Neural crest cell (in vitro differentiated cells): ENCODE data around the gene B4GALT7. TPM values are rescaled to one million over a fixed set of nuclear protein-coding genes. Genes with fewer than 3 reads are reported as not detected.

Experiments used
- DNase-seq: peaks from one replicate; pipeline ENCODE4 v3.0.0; 2021; ENCODE audit warnings: low read depth, mixed read lengths, low spot score
- H3K27ac Mint-ChIP-seq: one replicate; pipeline ENCODE4 v1.8.0; 2021; ENCODE audit warnings: mild to moderate bottlenecking, mixed read lengths; ENCODE audit not compliant: unreplicated experiment
- H3K27me3 Mint-ChIP-seq: 2 replicates; pipeline ENCODE4 v1.8.0; 2021; ENCODE audit warnings: low read depth, mild to moderate bottlenecking, mixed read lengths
- H3K36me3 Mint-ChIP-seq: 2 replicates; pipeline ENCODE4 v1.8.0; 2021; ENCODE audit warnings: low read depth, mild to moderate bottlenecking, mixed read lengths
- H3K4me1 Mint-ChIP-seq: 2 replicates; pipeline ENCODE4 v1.8.0; 2021; ENCODE audit warnings: mixed read lengths
- H3K4me3 Mint-ChIP-seq: one replicate; pipeline ENCODE4 v1.8.0; 2021; ENCODE audit warnings: mild to moderate bottlenecking, mixed read lengths
- H3K9me3 Mint-ChIP-seq: 2 replicates; pipeline ENCODE4 v1.8.0; 2021; ENCODE audit warnings: mixed read lengths
- total RNA-seq: library from RNA; stranded (reverse); gene quantifications from 2 replicates; pipeline ENCODE4 v1.2.1, GENCODE V29; 2021
- TF ChIP-seq, protein P1 (sequence below): fragments of 200-600 bp; sonication (generic); conservative IDR thresholded peaks from 2 replicates; pipeline ENCODE4 v1.5.0; 2021; ENCODE audit warnings: antibody characterized with exemption, mild to moderate bottlenecking

The B4GALT7 gene
- total RNA-seq, 1 donor from 2014 or later = 30.1 TPM

- TF ChIP-seq, protein P1, sequence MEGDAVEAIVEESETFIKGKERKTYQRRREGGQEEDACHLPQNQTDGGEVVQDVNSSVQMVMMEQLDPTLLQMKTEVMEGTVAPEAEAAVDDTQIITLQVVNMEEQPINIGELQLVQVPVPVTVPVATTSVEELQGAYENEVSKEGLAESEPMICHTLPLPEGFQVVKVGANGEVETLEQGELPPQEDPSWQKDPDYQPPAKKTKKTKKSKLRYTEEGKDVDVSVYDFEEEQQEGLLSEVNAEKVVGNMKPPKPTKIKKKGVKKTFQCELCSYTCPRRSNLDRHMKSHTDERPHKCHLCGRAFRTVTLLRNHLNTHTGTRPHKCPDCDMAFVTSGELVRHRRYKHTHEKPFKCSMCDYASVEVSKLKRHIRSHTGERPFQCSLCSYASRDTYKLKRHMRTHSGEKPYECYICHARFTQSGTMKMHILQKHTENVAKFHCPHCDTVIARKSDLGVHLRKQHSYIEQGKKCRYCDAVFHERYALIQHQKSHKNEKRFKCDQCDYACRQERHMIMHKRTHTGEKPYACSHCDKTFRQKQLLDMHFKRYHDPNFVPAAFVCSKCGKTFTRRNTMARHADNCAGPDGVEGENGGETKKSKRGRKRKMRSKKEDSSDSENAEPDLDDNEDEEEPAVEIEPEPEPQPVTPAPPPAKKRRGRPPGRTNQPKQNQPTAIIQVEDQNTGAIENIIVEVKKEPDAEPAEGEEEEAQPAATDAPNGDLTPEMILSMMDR = no peak
- DNase-seq = no peak
- peak overlapping the region; percentile 95 for H3K4me3 Mint-ChIP-seq
- peaks cover 37% of the 10 kb centered on the region for H3K27me3 Mint-ChIP-seq
- no peak overlapping the region for H3K27ac Mint-ChIP-seq
- H3K36me3 Mint-ChIP-seq = peaks cover 3% of the 10 kb centered on the region
- peaks cover 21% of the 10 kb centered on the region for H3K4me1 Mint-ChIP-seq
- H3K9me3 Mint-ChIP-seq = no peaks in the 10 kb centered on the region
These were observed 5.9 kb upstream of the B4GALT7 start for GRCh38 chr5:177594071-177594470.

DNA sequence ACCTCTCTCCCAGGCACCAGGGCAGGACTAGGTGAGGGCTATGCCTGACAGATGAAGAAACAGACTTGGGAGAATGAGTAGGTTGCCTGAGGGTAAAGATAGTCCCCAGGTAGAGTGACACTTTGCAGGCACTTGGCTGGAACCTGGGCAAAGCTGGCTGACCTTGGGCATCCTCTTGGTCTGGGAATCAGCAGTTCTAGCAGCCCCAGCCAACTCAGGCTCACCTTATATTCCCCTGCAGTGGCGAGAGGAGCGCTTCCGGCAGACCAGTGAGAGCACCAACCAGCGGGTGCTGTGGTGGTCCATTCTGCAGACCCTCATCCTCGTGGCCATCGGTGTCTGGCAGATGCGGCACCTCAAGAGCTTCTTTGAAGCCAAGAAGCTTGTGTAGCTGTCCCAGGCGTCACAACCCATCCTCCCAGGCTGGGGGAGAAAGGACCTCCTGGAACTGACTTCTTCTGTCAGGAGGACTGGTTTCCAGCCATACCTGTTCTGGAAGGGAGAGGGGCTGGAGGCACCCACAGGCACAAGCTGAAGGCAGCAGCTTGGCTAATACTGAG, 4.8 kb upstream of the B4GALT7 start:
- H3K36me3 Mint-ChIP-seq = peaks cover 3% of the 10 kb centered on the region
- peaks cover 23% of the 10 kb centered on the region for H3K4me1 Mint-ChIP-seq
- H3K27me3 Mint-ChIP-seq = peaks cover 30% of the 10 kb centered on the region
- H3K4me3 Mint-ChIP-seq = no peak overlapping the region
- H3K9me3 Mint-ChIP-seq = no peaks in the 10 kb centered on the region
- no peak overlapping the region for H3K27ac Mint-ChIP-seq
- DNase-seq = no peak
- TF ChIP-seq, protein P1 = no peak

DNA sequence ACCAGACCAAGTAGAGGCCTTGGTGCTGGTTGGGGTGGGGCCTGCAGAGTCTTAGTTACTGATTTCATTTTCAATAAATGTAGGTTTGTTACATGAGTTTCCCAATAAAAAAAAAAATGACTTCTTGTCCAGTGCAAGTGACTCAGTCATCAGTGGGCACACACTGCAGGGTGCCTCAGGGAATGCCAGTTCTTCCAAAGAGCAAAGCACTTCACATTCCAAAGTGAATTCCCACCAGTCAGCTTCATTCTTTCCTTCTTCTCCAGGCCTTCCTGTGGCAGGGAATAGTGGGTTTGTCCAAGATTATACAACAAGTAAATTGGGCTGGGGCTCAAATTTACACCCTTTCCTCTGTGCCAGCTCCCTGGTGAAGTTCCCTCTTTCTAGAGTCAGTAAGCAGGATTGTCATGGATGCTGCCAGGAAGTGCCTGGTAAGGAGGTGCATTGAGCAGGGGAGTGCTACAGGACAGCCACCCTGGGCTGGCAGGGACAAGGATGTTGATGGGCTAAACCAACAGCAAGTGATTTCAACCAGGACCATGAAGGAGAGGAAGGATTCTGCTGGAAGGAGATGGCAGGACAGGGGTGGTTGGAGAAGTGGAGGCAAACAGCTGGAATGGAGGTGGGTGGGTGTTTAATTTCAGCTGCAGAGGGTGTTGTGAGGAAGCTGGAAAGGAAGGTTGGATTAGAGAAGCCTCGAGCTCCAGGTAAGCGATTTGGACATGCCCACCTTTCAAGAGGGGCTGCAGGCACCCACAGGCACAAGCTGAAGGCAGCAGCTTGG, 3.7 kb upstream of the B4GALT7 start:
- H3K27me3 Mint-ChIP-seq = peaks cover 23% of the 10 kb centered on the region
- peaks cover 33% of the 10 kb centered on the region for H3K4me1 Mint-ChIP-seq
- peaks cover 7% of the 10 kb centered on the region for H3K36me3 Mint-ChIP-seq
- no peak overlapping the region for H3K27ac Mint-ChIP-seq
- DNase-seq = no peak
- H3K9me3 Mint-ChIP-seq = no peaks in the 10 kb centered on the region
- peak overlapping the region; percentile 74 for H3K4me3 Mint-ChIP-seq
- TF ChIP-seq, protein P1 = no peak

- H3K36me3 Mint-ChIP-seq = peaks cover 7% of the 10 kb centered on the region
These were observed 3.1 kb upstream of the B4GALT7 start for GRCh38 chr5:177596775-177597238.

GRCh38 chr5:177598477-177598876, 1.5 kb upstream of the B4GALT7 start:
- H3K4me1 Mint-ChIP-seq = peaks cover 22% of the 10 kb centered on the region
- peaks cover 7% of the 10 kb centered on the region for H3K36me3 Mint-ChIP-seq
- no peaks in the 10 kb centered on the region for H3K9me3 Mint-ChIP-seq
- TF ChIP-seq, protein P1 = no peak
- H3K4me3 Mint-ChIP-seq = peak overlapping the region; percentile 88
- DNase-seq = no peak
- no peak overlapping the region for H3K27ac Mint-ChIP-seq
- peaks cover 17% of the 10 kb centered on the region for H3K27me3 Mint-ChIP-seq

More at GRCh38 chr5:177596775-177597238, 3.1 kb upstream of the B4GALT7 start:
- DNase-seq = no peak
- Mint-ChIP-seq H3K4me3 (peak overlapping the region; percentile 19), H3K9me3 (no peaks in the 10 kb centered on the region), H3K4me1 (peaks cover 33% of the 10 kb centered on the region), H3K27me3 (peaks cover 17% of the 10 kb centered on the region), H3K27ac (no peak overlapping the region)
- TF ChIP-seq, protein P1 = no peak
